Stimulated activated CD4-positive, alpha-beta T cell treated with anti-CD3 and anti-CD28 coated beads, TNF-alpha, amount 100 ng/mL, for 4 hours (primary cell): ENCODE data around the gene FNDC5.
A peak's percentile ranks its signal among the peaks of the same experiment; 100 is the strongest.

Source experiments
- DNase-seq, 3 experiments: peaks; one replicate each; pipeline ENCODE4 v3.0.0-alpha.2; 2020; ENCODE audit warnings: low read depth in 3 of 3

FNDC5 gene

GRCh38 chr1:32884032-32884372 is 13.3 kb upstream of the FNDC5 start:
- no peak for DNase-seq

DNA sequence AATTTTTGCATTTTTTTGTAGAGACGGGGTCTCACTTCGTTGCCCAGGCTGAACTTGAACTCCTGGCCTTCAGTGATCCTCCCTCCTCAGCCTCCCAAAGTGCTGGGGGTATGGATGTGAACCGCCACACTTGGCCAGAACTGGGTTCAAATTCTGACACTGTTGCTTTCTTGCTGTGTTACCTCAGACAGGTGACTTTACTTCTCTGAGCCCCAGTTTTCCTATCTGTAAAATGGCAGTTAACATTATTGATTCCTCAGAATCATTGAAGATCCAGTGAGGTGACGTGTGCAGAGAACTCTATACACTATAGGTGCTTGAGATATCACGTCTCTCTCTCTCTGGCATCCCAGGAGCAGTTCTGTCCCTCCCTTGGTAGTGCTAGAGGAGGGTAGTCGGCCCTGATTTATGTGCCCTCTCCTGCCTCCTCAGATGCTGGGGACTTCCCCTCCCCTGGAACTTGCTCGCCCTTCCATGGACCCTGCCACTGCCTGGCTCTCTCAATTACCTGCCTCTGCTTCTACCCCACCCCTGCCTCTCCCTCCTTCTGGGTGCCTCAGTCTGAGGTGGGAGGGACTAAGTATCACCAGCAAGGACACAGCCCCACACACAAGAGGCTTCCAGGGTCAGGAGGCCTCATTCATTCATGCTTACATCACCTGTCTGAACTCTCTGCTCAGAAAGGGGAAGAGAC is 12.8 kb upstream of the FNDC5 start:
- no peak for DNase-seq

DNA sequence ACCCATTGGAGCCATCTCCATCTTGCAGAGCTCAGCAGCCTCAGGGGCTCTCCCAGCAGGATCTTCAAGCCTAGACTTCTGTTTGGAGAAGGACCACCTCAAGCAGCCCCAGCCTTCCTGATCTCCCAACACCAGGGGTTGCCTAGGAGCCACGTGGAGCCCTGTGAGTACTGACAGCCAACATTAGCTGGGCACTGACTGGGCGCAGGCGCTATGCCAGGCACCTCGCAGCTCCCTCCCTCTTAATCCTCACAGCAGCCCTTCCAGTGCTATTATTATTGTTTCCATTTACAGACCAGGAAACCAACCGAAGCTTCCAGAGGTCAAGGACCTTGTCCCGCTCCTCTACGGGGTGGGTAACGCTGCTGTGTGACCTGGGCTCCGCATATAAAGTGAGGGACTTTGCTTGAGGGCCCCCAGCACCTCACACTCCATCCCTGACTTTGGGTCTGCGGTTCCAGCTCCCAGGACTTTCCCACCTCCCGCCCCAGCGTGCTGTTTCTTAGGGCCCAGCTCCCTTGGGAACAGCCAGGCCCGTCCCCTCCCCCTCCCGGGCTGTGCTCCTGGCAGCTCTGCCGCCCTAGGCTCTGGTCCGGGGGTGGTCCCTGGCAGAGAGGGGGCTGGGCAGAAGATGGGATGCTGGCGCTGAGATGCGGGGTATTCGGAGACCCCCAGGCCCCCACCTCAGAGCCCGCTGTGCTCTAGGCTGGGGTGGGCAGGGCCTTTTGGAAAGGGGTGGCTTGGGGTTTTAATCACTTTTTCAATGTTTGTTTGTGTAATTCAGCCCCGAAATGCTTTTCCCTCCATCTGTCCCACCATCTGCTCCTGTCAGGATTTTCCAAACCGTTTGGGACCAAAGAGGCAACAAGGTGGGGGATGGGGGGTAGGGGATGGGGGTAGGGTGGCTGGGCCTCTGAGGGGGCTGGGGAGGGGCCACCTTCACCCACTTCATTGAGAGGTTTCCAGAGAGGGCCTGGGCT is 11.4 kb upstream of the FNDC5 start:
- DNase-seq = no peak

- DNase-seq = no peak
Observed at GRCh38 chr1:32881291-32881690, 10.6 kb upstream of the FNDC5 start.

DNA sequence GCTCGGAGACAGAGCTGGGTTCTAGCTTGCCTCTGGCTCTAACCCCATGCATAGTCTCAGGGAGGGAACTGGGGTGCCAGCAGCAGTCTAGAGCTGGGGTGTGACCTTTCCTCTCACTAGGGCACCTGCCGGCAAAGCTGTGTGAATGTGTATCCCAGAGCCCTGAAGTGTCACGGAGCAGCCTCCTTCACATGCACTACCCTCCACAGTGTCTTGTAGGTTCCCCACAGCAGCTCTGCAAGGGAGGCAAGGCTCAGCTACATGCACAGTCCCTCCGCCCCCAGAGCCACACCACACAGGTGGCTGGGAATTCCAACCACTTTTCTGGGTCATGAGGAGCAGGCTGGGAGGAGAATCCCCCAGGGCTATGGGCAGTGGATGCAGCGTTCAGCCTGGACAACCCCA is 7.9 kb upstream of the FNDC5 start:
- no peak for DNase-seq

DNA sequence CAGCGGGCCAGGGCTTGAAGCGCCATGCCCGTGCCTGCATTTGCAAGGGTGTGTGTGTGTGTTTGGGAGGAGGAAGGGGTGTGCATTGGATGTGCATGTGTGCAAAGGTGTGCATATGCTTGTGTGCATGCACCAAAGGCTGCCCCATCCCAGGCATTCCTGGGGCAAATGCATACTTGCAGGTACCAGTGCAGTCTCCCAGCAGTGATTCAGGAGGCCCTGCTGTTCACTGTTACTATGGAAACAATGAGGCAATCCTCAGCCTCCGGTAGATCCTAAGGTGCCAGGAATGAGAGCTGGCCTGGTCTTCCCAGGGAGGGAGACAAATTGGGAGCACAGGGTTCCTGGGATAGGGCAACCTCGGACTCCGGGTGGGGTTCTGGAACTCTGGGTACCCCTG is 7.5 kb upstream of the FNDC5 start:
- DNase-seq = no peak

- no peak for DNase-seq
Observed at GRCh38 chr1:32877211-32878110, 6.7 kb upstream of the FNDC5 start.

DNA sequence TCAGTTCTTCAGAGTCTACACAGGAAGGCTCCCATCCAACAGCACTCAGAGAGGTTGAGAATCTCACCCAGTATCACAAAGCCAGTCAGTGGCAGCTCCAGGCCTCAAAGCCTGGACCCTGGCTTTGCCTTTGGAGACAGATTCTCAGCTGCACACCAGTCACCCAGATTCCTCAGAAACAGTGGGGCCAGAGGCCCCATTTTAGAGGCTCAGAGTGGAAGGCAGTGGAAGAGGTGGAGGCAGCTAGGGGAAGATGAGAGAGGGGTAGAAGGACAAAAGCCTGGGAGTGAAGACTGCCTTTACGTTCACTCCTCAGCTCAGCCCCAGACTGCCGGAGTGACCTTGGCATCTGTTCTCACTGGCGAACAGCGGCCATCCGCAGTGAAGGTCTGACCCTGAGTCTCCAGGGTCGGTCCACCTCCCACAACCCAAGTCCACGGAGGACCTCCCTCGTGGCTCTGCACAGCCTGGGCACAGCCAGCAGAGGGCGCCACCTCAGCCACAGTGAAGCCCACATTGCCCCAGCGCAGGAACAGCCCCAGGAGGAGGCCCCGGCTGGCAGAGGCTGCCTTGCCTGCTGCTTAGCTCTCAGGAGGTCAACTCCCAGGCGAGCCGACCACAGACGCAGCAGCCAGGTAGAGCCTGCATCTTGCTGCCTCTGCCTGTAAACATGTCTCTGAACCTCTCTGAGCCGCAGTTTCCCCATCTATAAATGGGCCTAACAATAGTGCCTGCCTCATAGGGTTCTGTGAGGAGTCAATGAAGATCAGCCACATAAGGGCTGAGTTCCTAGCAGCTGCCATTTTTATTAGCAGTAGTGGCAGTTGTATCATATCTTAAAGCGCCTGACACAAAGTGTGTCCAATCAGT is 5.9 kb upstream of the FNDC5 start:
- peak in 1 of 3 experiments; percentile 13 for DNase-seq

DNA sequence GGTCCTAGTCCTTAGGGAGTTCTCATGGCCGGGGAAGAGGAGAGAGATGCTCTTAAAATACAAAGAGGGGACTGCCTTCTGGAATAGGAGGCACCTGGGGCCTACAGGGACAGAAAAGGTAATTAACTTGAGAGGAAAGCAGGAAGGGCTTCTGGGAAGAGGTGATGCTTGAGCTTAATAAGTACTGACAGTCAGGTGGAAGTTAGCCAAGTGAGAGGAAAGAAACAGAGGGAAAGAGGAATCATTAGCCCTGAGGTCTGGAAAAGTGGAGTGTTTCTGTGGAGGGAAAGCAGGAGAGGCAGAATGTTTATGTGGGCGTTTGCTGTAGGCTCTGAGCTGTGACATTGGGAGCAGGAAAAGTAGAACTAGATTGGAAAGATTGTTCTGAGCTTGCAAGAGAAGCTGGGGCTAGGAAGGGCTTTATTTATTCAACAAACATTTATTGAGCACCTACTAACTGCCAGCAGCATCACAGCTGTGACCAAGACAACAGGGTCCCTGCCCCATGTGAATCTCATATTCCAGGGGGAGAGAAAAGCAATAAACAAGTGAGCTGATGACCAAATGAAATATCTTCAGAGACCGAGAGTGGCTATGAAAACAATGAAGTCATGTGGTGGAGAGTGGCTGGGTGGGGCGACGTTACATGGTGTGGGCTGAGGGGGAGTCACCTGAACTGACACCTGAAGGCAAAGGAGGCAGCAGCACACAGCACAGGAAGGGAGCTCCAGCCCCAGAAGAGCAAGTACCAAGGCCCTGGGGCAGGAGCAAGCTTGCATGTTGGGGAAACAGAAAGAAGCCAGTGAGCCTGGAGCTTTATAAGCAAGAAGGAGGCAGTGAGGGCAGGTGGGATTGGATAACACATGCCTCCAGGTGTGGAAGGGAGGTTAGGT is 4.4 kb upstream of the FNDC5 start:
- no peak for DNase-seq

- no peak for DNase-seq
Observed at GRCh38 chr1:32873484-32873883, 2.8 kb upstream of the FNDC5 start.

GRCh38 chr1:32872192-32872460 is 1.4 kb upstream of the FNDC5 start:
- no peak for DNase-seq

DNA sequence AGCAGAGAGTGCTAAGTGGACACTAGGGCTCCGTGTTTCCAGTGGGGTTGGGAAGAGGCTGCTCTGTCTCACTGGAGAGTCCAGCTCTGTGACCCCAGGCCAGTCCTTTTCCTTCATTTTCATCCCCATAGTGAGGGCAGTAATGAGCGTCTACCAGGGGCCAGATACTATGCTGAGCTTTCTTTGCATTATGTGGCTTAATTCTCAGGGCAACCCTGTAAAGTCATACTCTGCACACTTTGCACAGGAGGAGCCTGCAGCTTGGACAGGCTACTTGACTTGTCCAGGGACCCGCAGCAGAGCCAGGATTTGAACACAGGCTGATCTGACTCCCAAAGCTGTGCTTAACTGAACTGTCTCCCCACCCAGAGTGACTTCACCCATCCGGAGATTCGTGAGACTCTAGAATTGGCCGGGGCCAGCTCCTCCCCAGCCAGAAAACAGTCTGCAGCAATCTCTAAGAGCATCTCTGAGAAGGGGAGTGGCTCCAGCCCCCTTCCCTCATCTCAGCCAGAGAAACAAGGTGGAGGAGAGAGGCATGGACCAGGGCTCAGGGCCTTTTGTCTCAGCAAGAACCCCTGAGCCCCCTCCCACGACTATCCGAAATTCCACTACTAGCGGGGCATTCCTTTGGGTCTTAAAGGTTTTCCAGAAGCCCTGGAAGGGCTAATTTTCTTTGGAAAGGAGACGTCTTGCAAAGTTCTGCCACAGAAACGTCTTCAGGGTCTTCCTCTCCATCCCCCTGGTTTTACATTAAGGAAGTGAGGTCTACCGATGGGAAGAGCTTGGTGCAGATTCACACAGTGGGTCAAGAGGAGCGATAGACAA is 866 bp upstream of the FNDC5 start:
- DNase-seq = no peak

DNA sequence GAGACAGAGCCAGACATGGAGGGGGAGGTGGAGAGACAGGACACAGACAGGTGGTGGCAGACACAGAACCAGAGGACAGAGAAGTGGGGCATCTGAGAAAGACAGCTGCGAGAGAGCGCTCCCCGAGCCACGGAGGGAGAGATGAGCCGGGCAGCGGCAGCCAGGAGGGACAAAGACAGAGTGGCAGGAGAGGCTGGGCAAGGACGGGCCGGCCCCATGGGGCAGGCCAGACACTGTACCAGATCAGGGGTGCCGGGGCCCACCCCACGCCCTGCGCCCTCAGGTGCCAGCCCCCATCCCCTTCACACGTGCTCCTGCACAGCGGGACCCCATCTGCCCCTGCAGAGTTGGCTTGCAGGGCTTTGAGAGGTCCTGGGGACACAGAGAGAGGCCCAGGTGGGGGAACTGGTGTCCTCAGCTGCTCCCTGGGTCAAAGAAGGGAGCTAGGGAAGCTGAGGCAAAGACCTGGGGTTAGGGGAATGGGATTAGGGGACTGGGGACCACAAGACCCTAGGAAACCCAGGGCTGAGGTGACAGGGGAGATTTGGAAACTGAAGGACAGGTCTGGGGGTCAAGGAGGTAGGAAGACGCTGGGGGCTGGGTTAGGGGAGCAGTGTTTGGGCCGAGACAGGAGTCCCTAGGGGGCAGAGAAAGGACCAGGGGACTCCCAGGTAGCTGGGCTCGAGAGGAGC is 643 bp downstream of the FNDC5 start:
- DNase-seq = no peak

DNA sequence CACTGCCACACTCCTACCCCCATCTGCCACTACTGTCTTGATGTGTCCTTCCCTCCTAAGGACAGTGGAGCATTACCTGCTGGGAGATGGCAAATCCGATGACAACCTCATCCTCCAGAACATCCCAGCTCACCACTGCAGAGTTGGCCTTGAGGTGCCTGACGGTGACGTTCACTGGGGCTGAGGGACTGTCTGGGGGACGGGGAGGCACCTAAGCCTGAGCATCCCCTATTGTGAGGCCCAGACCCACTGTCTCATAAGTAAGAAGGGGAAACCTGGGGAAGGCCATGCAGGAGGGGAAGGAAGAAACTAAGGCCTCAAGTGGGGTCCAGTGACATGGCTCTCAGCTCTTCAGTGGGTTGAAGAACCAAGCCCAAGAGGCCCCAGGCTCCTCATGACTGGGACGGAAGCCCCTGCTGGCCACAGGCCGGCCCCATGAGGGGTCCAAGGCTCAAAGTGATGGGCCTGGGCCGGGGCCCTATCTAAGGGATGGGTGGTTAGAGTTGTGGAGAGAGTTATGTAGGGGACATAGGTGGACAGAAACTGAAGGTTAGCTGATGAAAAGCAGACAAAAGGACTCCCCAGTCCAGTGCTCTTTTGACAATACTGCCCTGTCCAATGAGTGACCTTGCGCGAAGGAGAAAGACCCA is 1.8 kb downstream of the FNDC5 start:
- no peak for DNase-seq

GRCh38 chr1:32868085-32868484 is 2.6 kb downstream of the FNDC5 start:
- DNase-seq = no peak

DNA sequence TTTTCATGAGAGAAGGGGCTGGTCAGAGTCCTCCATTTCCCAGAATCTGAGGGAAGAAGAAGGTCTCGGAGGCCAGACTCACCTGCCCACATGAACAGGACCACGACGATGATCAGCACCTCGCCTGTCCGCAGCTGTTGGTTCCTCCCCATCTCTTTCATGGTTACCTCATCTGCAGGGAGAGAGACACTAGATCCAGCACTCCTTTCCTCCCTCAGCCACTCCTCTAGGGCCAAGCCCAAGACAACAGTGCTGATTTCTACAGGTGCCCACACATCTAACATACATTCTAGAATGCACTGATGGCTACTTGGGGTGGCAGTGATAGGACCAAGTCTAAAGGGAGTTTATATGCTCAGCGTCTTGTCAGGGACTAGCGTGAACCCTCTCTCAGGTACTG is 3.0 kb downstream of the FNDC5 start:
- no peak for DNase-seq

DNA sequence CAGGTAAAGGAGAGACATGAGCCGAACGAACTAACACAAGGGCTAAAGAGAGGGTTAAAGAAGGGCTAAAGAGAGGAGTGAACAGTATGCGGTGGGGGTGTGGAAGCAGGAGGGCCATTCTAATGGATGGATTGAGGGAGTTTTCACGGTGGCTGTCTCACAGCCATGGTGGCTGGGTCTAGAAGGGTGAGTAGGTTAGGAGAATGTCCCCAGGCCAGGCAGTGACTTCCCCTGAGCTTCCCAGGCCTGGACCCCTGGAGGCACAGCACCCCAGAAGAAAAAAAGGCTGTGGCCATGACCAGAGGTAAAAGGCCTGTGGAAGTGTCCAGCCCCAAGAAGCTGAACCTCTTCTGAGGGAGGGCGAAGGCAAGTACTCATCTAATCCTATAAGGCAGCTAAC is 3.6 kb downstream of the FNDC5 start:
- no peak for DNase-seq

- no peak for DNase-seq
Observed at GRCh38 chr1:32865639-32866405, 4.9 kb downstream of the FNDC5 start.
